GM19463 (cell line): Measurements from ENCODE around the gene FTL.

ENCODE experiments used
- ATAC-seq: cut with Tn5 transposase; IDR thresholded peaks from one replicate; pipeline ENCODE4 v1.9.1; 2021; ENCODE audit warnings: mild to moderate bottlenecking, moderate library complexity; ENCODE audit not compliant: unreplicated experiment

Gene FTL

GRCh38 chr19:48945415-48945814 lies 19.7 kb upstream of the FTL start:
- ATAC-seq: no peak

- no peak for ATAC-seq
These were observed 19.3 kb upstream of the FTL start for GRCh38 chr19:48945817-48946216.

GRCh38 chr19:48946463-48947257 lies 18.4 kb upstream of the FTL start:
- no peak for ATAC-seq

GRCh38 chr19:48947258-48947542 lies 17.9 kb upstream of the FTL start:
- ATAC-seq: no peak

GRCh38 chr19:48950159-48950558 lies 14.9 kb upstream of the FTL start:
- ATAC-seq: no peak

GRCh38 chr19:48950830-48951519 lies 14.1 kb upstream of the FTL start:
- no peak for ATAC-seq

GRCh38 chr19:48953141-48953540 lies 12.0 kb upstream of the FTL start:
- ATAC-seq: no peak

GRCh38 chr19:48953990-48954594 lies 11.0 kb upstream of the FTL start:
- ATAC-seq: no peak

GRCh38 chr19:48954595-48955307 lies 10.4 kb upstream of the FTL start, which contains the start of gene BAX:
TSS of gene BAX (plus strand) at chr19:48954875. CDS start at chr19:48954929, 54 bp downstream.
- peak; percentile 88 for ATAC-seq

GRCh38 chr19:48955308-48955958 lies 9.7 kb upstream of the FTL start:
- no peak for ATAC-seq

- ATAC-seq: no peak
These were observed 7.1 kb upstream of the FTL start for GRCh38 chr19:48958006-48958405.

- no peak for ATAC-seq
These were observed 5.5 kb upstream of the FTL start for GRCh38 chr19:48959341-48960239.

GRCh38 chr19:48961051-48961649 lies 4.0 kb upstream of the FTL start:
- ATAC-seq: no peak

- no peak for ATAC-seq
These were observed 3.5 kb upstream of the FTL start for GRCh38 chr19:48961673-48962028.

GRCh38 chr19:48962029-48962848 lies 2.9 kb upstream of the FTL start:
- no peak for ATAC-seq

GRCh38 chr19:48962849-48963165 lies 2.3 kb upstream of the FTL start:
- no peak for ATAC-seq

GRCh38 chr19:48963371-48964204 lies 1.5 kb upstream of the FTL start:
- no peak for ATAC-seq
